Activated T-cell treated with anti-CD3 and anti-CD28 coated beads, Interleukin-2, amount 50 U/mL, for 1 hour (primary cell): ENCODE measurements around the gene AGBL3.

Source experiments
- DNase-seq: peaks from one replicate; pipeline ENCODE4 v3.0.0-alpha.2; 2020

The AGBL3 gene

GRCh38 chr7:134986363-134987251, at the start of gene AGBL3:
Gene AGBL3, plus strand, starts transcription at chr7:134986508. Its CDS starts 1,426 bp downstream, at chr7:134987934.
- DNase-seq, result peak; percentile 90

GRCh38 chr7:134936893-134937510, 49.3 kb upstream of the AGBL3 start:
- DNase-seq, result no peak

- no peak for DNase-seq
Measured at GRCh38 chr7:134938141-134938540, 48.2 kb upstream of the AGBL3 start.

GRCh38 chr7:134939136-134939535, 47.2 kb upstream of the AGBL3 start:
- DNase-seq, result no peak

GRCh38 chr7:134940729-134941128, 45.6 kb upstream of the AGBL3 start:
- DNase-seq, result no peak

GRCh38 chr7:134941185-134941900, 45.0 kb upstream of the AGBL3 start:
- no peak for DNase-seq

GRCh38 chr7:134941952-134942351, 44.4 kb upstream of the AGBL3 start:
- DNase-seq, result no peak

- DNase-seq, result no peak
Measured at GRCh38 chr7:134942690-134943466, 43.4 kb upstream of the AGBL3 start.

GRCh38 chr7:134943785-134944400, 42.4 kb upstream of the AGBL3 start:
- no peak for DNase-seq

GRCh38 chr7:134945691-134946090, 40.6 kb upstream of the AGBL3 start:
- no peak for DNase-seq

- DNase-seq, result no peak
Measured at GRCh38 chr7:134946260-134946659, 40.0 kb upstream of the AGBL3 start.

- DNase-seq, result no peak
Measured at GRCh38 chr7:134947329-134947728, 39.0 kb upstream of the AGBL3 start.

- DNase-seq, result no peak
Measured at GRCh38 chr7:134947831-134948230, 38.5 kb upstream of the AGBL3 start.

- no peak for DNase-seq
Measured at GRCh38 chr7:134948246-134948645, 38.1 kb upstream of the AGBL3 start.

- DNase-seq, result no peak
Measured at GRCh38 chr7:134948736-134949135, 37.6 kb upstream of the AGBL3 start.

GRCh38 chr7:134949171-134949570, 37.1 kb upstream of the AGBL3 start:
- no peak for DNase-seq

GRCh38 chr7:134954197-134955082, 31.9 kb upstream of the AGBL3 start:
- DNase-seq, result no peak

GRCh38 chr7:134957005-134957404, 29.3 kb upstream of the AGBL3 start:
- DNase-seq, result no peak

GRCh38 chr7:134959810-134960209, 26.5 kb upstream of the AGBL3 start:
- no peak for DNase-seq

GRCh38 chr7:134962270-134962780, 24.0 kb upstream of the AGBL3 start:
- no peak for DNase-seq

- no peak for DNase-seq
Measured at GRCh38 chr7:134963036-134963435, 23.3 kb upstream of the AGBL3 start.
